HG02852 (cell line): ENCODE data around the gene CASP10.

Experiments used
- ATAC-seq: cut with Tn5 transposase; IDR thresholded peaks from one replicate; pipeline ENCODE4 v1.9.1; 2021; ENCODE audit warnings: mild to moderate bottlenecking, moderate library complexity; ENCODE audit not compliant: unreplicated experiment

CASP10 gene

DNA sequence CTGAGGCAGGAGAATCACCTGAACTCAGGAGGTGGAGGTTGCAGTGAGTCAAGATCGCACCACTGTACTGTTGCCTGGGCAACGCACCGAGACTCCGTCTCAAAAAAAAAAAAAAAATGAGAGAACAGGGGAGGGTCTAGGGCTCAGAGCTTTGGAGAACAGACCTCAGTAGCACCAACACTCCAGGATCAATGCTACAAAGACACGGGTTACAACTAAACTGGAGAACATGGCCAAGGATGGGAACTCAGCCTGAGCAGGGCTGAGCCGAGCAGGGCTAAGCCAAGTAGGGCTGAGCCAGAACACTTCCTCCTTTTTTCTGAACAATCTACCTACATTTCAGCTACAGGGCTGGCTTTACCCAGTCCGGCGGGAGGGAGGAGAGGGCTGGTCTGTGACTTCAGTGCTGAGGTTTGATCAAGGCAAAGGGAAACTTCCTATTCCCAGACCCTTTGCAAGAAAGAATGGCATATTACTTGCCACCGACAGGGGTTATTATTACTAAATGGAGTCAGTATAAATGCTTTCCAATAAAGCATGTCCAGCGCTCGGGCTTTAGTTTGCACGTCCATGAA, 74.5 kb downstream of the CASP10 start:
- peak; percentile 54 for ATAC-seq

DNA sequence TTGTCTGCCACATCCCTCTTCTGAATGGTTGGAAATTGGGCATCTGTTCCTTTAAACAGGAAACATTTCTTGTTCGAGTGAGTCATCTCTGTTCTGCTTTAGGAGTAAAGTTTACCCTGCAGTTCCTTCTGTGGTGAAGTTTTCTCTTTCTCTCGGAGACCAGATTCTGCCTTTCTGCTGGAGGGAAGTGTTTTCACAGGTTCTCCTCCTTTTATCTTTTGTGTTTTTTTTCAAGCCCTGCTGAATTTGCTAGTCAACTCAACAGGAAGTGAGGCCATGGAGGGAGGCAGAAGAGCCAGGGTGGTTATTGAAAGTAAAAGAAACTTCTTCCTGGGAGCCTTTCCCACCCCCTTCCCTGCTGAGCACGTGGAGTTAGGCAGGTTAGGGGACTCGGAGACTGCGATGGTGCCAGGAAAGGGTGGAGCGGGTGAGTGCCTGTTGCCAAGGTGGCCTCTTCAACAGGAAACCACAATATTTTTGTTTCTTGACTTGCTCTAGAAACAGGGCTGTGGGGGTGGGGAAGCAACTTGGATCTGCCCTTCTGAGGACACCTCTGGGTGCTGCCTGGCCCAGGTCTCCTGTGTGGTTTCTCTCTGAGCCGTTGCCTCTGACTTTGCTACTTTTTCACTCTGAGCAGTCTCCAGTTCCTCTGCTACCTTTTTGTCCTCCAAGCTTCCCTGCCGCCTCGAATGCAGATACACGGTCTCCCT, 75.2 kb downstream of the CASP10 start:
- peak; percentile 58 for ATAC-seq

GRCh38 chr2:201258666-201259615, 76.0 kb downstream of the CASP10 start:
- no peak for ATAC-seq

DNA sequence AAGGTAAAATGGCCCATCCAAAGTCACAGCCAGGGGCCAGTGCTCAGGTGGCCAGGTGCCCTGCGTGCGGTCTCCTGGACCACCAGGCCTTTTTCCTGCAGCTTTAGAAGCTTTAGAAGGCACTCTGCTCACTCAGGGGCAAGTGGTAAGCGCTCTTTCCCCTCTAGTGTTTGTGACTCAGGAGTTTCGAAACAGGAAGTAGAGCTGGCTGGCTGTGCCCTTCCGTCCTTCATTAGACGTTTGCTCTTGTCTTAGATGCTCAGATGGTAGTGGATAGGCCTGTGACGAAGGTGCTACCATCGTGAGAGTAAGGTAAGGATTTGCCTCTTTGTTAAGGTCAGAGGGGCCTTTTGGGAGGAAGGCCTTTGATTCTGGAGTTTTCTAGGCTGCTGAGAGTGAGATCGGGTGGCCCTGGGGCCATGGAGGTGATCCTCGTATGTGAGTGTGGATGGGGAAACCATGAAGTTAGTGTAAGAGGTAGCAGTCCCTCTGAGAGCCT, 77.4 kb downstream of the CASP10 start, which contains the start of gene CASP8:
Gene CASP8, plus strand, starts transcription at position 235 of the 499 bp plus-strand sequence. CDS start 5,951 bp downstream, outside the sequence.
- ATAC-seq: no peak

DNA sequence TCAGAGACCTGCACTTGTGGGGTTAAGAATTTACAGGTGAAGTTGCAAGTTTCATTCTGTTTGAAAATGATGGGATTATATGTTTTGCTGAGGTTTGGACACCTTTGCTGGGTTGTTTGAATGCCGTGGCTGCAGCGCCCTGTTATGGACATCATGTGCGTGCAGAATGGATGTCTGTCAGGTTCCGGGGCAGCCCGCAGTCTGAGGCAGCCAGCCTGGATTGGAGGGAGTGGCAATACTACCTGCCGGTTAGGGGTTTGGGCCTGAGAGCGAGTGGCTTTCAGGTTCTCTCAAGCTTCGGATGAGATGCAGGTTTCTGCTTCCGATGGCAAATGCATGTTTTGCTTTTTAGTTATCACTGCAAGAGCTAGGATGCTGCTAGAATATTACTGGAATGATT, 78.5 kb downstream of the CASP10 start:
- ATAC-seq: no peak

DNA sequence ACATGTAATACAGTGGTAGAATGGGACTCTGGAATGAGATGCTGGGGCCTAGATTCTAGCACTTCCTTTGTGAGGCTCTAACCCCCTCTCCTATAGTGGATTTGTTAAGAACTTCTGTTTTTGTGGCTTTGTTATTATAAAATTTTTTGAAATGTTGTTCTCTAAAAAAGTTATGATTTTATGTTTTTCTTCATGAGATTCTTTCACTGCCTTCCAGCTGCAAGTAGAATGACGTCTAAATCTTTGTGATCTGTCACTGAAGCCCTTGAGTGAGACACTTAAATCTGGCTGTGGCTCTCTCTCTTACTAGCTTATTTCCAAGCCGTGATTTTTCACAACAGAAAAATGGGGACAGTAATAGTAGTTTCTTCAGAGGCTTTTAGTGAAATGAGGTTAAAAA, 79.0 kb downstream of the CASP10 start:
- ATAC-seq: no peak

DNA sequence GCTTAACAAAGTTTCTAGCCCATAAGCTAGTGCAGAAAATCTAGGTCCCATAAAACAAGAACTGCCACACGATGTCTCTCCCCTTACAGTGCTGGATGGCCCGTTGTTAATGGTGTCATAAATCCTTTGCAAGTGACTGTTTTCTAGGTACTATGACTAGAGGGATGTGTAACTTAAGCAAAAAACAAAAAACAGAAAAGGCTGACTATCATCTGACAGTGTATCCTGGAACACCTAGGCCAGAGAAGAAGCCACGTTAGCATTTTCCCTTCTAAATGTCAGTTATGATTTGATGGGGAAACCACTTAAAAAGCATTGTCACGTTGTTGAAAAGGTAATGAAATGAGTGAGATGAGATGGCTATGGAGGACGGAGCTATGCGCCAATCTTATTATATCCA, 79.8 kb downstream of the CASP10 start:
- no peak for ATAC-seq

- ATAC-seq: no peak
These were observed 80.8 kb downstream of the CASP10 start for GRCh38 chr2:201263779-201264178.

GRCh38 chr2:201264472-201265173, 81.7 kb downstream of the CASP10 start:
- no peak for ATAC-seq

DNA sequence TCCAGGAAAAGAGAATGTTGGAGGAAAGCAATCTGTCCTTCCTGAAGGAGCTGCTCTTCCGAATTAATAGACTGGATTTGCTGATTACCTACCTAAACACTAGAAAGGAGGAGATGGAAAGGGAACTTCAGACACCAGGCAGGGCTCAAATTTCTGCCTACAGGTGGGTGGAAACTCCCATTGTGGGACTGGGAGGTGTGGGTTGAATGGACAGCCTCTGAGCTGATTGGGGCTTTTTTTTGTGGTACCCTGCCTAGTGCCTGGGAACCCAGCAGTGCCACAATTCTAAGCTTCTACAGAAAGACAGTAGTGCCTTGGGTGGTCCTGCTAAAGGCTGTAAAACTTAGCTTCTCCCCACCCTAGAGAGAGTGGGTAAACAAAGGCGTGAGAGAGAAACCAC, 83.7 kb downstream of the CASP10 start:
- ATAC-seq: no peak

- no peak for ATAC-seq
These were observed 84.5 kb downstream of the CASP10 start for GRCh38 chr2:201267278-201268030.

- no peak for ATAC-seq
These were observed 86.8 kb downstream of the CASP10 start for GRCh38 chr2:201269764-201270163.

GRCh38 chr2:201270293-201271001, 87.5 kb downstream of the CASP10 start:
- ATAC-seq: no peak

DNA sequence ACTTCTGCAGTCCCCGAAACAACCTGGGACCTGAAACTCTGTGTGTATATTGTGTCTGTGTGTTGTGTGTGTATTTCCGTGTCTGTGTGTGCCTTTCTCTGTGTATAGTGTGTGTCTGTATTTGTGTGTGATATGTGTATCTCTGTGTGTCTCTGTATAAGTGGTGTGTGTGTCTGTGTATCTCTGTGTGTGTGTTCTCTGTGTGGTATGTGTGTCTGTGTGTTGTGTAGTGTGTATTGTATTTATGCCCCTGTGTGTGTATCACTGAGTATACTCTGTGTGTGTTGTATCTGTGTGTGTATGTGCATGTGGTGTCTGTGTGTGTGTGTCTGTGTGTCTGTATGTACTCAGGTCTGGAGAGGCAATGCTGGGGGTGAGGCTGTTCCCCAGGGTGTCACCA, 89.0 kb downstream of the CASP10 start:
- ATAC-seq: no peak

DNA sequence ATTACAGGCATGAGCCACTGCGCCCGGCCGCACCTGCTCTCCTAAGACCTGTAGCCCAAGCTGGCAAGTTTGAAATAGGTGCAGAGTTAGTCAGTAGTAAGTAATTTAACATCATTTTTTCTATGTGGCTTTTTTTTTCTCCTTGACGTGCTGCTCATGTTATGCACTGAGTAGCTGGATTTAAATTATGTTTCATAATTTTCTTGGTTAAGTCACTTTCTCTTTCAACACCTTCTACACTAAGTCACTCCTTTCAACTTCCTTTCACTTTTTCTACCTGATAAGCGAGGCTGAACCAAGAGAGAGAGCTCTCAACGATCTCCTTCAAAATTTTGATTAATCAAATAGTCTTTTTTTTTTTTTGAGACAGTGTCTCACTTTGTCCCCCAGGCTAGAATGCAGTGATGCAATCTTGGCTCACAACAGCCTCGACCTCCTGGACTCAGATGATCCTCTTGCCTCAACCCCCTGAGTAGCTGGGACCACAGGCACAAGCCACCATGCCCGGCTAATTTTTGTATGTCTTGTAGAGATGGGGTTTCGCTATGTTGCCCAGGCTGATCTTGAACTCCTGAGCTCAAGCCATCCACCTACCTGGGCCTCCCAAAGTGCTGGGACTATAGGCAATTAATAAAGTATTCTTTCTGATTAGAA, 90.5 kb downstream of the CASP10 start:
- no peak for ATAC-seq

- ATAC-seq: no peak
These were observed 92.1 kb downstream of the CASP10 start for GRCh38 chr2:201275069-201275468.

DNA sequence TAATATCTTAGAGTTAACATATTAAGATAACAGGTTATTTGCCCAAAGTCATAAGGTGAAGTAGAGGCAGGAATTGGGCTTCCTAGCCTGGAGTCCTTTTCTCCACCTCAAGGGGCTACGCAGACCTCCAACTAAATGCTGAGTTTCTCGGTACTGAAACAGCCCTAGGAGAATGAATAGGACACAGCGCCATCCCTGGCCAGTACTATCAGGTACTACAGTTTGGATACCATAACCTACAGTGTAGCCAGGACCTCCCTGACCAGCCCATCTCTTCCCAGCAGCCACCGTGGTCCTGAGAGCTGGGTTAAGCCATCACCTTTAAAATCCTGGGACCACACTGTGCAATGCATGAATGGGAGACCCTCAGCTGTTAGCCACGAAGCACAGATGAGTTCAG, 93.0 kb downstream of the CASP10 start:
- ATAC-seq: no peak

DNA sequence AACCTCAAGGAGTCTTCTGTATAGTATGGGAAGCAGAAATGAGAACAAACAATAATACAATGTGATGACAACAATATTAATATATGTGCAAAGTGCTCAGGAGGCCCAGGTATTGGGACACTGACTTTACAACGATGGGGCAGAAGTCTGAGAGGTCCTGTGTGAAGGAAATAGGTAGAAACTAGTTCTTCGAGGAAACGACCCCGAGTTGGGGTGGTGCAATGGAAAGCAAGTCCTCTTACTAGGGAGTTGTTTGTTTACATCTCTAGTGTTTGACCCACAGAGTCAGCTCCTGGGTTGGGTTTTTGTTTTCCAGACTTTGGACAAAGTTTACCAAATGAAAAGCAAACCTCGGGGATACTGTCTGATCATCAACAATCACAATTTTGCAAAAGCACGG, 93.6 kb downstream of the CASP10 start:
- ATAC-seq: no peak
